ENCODE measurements around the gene SEC14L2. TPM values are rescaled to one million over a fixed set of nuclear protein-coding genes. Genes with fewer than 3 reads are reported as not detected.

The SEC14L2 gene
- total and polyA plus RNA-seq, 12 donors, result 0.78 to 7.7 (median 4.2) TPM

DNA sequence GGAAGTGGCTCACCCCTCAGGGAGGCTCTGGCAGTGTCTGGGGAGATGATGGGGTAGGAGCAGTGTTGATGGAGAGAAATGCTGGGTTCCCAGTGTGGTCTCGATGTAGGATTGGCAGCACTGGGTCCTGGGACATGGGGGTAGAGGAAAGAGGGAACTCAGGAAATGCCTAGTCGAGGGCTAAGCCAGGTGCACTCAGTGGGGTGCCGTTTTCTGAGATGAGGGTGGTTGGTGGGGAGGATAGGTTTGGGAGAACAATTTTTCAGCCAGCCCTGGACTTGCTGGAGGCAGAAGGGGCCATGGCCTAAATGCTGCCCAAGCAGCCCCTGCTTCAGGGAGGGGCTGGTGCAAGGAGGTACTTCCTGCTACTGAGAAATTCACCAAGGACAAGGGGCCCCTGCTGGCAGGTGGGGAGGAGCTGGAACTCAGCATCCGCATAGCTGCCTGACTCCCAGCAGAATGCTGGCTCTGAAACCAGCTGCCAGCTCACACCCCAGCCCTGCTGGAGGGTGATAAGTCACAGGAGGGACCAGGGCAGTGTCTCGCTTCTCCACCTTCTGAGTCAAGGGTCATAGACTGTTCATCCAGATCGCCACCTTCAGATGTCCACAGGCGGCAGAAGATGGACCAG is 34.1 kb upstream of the SEC14L2 start:
- no peaks in the 10 kb centered on the region for H3K9me3 ChIP-seq (replicated peaks in 1 of 3)
- no peak overlapping the region for H3K4me3 ChIP-seq
- intact Hi-C loops (cut with DNase I), result no loop called here
- DNase-seq, result no peak
- WGBS, 4 donors, result 83 to 93% (median 86%) methylated on average over 5 to 7 of the region's 7 CpGs
- no peaks in the 10 kb centered on the region for H3K27me3 ChIP-seq
- no peak overlapping the region for H3K27ac ChIP-seq
- TF ChIP-seq POLR2A (IDR thresholded peaks at IDR 0.05), result no peak
- TF ChIP-seq, protein P1, sequence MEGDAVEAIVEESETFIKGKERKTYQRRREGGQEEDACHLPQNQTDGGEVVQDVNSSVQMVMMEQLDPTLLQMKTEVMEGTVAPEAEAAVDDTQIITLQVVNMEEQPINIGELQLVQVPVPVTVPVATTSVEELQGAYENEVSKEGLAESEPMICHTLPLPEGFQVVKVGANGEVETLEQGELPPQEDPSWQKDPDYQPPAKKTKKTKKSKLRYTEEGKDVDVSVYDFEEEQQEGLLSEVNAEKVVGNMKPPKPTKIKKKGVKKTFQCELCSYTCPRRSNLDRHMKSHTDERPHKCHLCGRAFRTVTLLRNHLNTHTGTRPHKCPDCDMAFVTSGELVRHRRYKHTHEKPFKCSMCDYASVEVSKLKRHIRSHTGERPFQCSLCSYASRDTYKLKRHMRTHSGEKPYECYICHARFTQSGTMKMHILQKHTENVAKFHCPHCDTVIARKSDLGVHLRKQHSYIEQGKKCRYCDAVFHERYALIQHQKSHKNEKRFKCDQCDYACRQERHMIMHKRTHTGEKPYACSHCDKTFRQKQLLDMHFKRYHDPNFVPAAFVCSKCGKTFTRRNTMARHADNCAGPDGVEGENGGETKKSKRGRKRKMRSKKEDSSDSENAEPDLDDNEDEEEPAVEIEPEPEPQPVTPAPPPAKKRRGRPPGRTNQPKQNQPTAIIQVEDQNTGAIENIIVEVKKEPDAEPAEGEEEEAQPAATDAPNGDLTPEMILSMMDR (IDR thresholded peaks at IDR 0.05), result no peak
- peaks cover 0 to under 1% of the 10 kb centered on the region in 2 donors for H3K4me1 ChIP-seq (replicated peaks in 1 of 2)
- H3K36me3 ChIP-seq (replicated peaks in 1 of 2), result no peaks in the 10 kb centered on the region

DNA sequence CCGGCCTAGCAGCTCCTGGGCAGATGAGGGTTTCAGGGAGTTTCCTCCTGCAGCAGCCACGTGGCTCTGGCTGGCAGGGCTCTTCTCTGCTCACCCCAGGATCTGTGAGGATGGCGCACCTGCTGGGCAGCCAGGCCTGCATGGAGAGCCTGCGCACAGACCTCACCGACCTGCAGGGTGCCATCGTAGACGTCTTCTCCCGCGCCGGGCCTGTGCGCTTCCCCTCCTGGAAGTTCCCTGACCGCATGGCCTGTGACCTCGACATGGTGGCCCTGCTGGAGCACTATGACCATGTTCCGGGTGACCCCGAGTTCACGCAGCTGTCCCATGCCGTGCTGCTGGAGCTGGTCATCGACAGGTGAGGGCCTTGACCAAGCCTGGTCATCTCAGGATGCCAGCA is 30.9 kb upstream of the SEC14L2 start:
- H3K36me3 ChIP-seq (replicated peaks in 1 of 2), result no peaks in the 10 kb centered on the region
- no peaks in the 10 kb centered on the region for H3K27me3 ChIP-seq
- H3K9me3 ChIP-seq (replicated peaks in 1 of 3), result no peaks in the 10 kb centered on the region
- no peak overlapping the region for H3K27ac ChIP-seq
- no peak overlapping the region for H3K4me3 ChIP-seq
- intact Hi-C loops (cut with DNase I), result no loop called here
- 94 to 98% (median 96%) methylated on average over 8 to 18 of the region's 18 CpGs for WGBS, 4 donors
- no peak for DNase-seq
- no peaks in the 10 kb centered on the region for H3K4me1 ChIP-seq (replicated peaks in 1 of 2)
- TF ChIP-seq, protein P1 (IDR thresholded peaks at IDR 0.05), result no peak
- TF ChIP-seq POLR2A (IDR thresholded peaks at IDR 0.05), result no peak

DNA sequence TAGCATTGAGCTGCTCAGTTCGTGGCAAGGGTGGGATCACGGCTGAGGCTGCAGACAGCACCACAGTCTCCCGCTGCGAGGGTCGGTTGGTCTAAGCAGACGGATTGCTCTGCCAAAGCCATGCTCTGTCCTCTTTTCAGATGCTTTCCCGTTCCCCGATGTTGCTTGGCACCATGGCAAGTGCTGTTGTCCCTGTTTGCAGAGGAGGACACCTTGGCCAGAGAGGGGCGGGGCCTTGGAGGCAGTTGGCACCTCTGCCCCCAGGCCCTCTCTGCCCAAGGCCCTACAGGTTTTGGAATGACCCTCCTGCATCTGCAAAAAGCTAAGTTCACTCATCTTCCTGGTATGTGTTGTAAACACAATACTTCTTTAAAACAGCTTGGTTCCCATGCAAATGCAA is 28.4 kb upstream of the SEC14L2 start:
- no peak for DNase-seq
- H3K27me3 ChIP-seq, result no peaks in the 10 kb centered on the region
- H3K4me1 ChIP-seq (replicated peaks in 1 of 2), result no peaks in the 10 kb centered on the region
- TF ChIP-seq, protein P1 (IDR thresholded peaks at IDR 0.05), result no peak
- TF ChIP-seq POLR2A (IDR thresholded peaks at IDR 0.05), result no peak
- WGBS, 4 donors, result 90 to 94% (median 93%) methylated on average over 7 to 9 of the region's 9 CpGs
- no peaks in the 10 kb centered on the region for H3K9me3 ChIP-seq (replicated peaks in 1 of 3)
- H3K4me3 ChIP-seq, result no peak overlapping the region
- H3K36me3 ChIP-seq (replicated peaks in 1 of 2), result no peaks in the 10 kb centered on the region
- intact Hi-C loops (cut with DNase I), result no loop called here
- H3K27ac ChIP-seq, result no peak overlapping the region

DNA sequence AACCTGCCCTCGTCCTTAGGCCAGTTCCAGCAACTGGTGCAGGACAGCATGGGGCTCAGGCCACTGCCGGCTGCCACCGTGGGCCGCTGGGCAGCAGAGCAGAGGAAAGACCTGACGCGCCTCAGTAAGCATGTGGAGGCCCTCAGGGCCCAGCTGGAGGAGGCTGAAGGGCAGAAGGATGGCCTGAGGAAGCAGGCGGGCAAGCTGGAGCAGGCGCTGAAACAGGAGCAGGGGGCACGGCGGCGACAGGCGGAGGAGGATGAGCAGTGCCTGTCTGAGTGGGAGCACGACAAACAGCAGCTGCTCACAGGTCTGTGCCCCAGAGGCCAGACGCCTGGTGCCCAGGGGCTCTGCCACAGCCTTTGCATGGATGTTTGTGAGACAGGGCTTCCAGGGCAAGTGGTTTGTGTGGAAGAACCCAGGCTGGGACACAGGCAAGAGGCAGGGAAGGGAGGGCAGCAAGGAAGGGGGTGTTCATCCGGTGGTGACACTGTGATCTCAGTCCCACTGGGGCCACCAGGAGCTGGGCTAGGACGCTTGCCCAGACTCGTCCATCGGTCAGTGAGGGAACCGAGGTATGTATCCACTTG is 26.1 kb upstream of the SEC14L2 start:
- H3K27ac ChIP-seq, result no peak overlapping the region
- WGBS, 4 donors, result 85 to 89% (median 88%) methylated on average over 15 to 19 of the region's 19 CpGs
- no peak for DNase-seq
- no peaks in the 10 kb centered on the region for H3K36me3 ChIP-seq (replicated peaks in 1 of 2)
- intact Hi-C loops (cut with DNase I), result no loop called here
- no peaks in the 10 kb centered on the region for H3K27me3 ChIP-seq
- no peak overlapping the region for H3K4me3 ChIP-seq
- no peaks in the 10 kb centered on the region for H3K9me3 ChIP-seq (replicated peaks in 1 of 3)
- TF ChIP-seq POLR2A (IDR thresholded peaks at IDR 0.05), result no peak
- TF ChIP-seq, protein P1 (IDR thresholded peaks at IDR 0.05), result no peak
- peaks cover 0 to 4% of the 10 kb centered on the region in 2 donors for H3K4me1 ChIP-seq (replicated peaks in 1 of 2)

Data from adrenal gland (tissue), 12 donors.